Activated effector memory CD4-positive, alpha-beta T cell treated with anti-CD3 and anti-CD28 coated beads, Interleukin-2, amount 50 U/mL, for 16 hours (primary cell): ENCODE data around the gene ZNF410.
"Not testable (repeated sequence)": the region's sequence is repeated elsewhere in the genome, so short reads cannot be mapped to it uniquely, and the experiment has no call there.

Source experiments
- DNase-seq: peaks from one replicate; pipeline ENCODE4 v3.0.0-alpha.2; 2020

The ZNF410 gene

GRCh38 chr14:73887694-73888459, 1.2 kb downstream of the ZNF410 start:
- DNase-seq: no peak

DNA sequence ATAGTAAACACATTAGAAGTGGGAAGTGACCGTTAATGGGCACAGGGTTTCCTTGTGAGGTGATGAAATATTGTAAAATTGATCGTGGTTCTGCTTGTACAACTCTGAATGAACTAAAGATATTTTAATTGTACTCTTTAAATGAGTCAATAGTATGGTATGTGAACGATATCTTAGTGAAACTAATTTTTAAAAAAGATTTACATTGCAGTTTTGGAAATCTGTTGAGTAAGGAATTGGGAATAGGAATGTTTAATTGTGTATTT, 1.7 kb downstream of the ZNF410 start:
- no peak for DNase-seq

DNA sequence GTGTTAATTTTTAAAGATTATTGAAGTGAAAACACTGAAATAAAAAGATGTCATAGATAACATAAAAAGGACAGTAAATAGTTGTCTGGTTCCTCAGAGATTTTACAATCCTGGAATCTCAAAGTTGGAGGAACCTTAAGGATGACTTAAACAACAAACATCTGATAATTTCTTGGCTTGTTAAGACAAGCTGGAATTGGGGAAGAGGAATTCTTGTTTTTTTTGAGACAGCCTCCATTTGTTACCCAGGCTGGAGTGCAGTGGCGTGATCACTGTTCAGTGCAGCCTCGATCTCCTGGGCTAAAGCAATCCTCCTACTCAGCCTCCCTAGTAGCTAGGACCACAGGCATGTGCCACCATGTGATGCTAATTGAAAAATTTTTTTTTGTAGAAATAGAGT, 2.3 kb downstream of the ZNF410 start:
- DNase-seq: no peak

DNA sequence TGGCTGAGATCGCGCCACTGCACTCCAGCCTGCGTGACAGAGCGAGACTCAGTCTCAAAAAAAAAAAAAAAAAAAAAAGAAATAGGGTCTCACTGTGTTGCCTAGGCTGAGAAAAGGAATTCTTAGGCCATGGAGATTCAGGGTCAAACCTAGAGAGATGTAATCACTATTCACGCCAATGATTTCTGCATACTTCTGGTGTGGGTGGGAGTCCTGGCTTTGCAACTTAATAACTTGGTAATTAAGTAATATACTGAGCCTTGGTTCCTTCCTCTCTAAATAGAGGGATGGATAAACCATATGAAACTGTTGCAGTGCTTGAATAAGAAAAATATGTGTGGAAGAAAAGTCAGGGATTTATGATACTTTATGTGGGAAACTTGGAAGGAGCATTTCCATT, 2.7 kb downstream of the ZNF410 start:
- no peak for DNase-seq

- not testable (repeated sequence) for DNase-seq
Observed at GRCh38 chr14:73894180-73894687, 7.6 kb downstream of the ZNF410 start.

DNA sequence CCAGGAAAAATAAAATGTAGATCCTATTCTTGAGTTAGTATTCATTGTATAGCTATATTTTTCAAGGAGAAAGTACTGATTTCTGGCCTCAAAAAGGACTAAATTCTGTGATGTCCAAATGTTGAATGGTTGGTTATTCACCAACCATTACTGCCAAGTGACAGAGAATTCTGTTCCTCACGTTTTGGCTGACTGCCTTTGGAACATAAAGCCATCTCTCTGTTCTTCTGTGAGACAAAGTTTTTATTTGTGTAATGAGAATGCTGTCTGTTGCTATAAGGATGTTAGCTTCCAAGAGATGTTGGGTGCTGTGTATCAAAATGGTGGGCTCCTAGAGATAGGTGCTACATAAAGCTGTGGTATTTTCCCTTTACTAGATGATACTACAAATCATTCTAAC, 9.3 kb downstream of the ZNF410 start:
- DNase-seq: no peak

- DNase-seq: no peak
Observed at GRCh38 chr14:73896521-73896920, 9.9 kb downstream of the ZNF410 start.

DNA sequence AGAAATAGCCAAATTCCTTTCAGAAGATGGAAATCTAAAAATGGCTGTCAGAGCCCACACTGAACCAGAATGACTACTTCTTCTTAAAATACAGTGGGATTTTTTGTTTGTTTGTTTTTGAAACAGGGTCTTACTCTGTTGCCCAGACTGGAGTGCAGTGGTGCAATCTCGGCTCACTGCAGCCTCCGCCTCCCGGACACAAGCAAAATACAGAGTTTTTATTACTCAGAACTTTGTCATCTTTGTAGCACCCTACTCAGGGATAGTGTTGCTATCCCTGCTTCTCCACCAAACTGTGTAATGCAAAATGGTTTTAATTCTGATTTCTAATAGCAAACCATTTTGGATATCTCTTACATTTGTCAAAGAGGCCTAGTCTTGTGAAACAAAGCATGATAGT, 16.4 kb downstream of the ZNF410 start:
- no peak for DNase-seq

- no peak for DNase-seq
Observed at GRCh38 chr14:73909681-73910080, 23.0 kb downstream of the ZNF410 start.

GRCh38 chr14:73913256-73913655, 26.6 kb downstream of the ZNF410 start:
- DNase-seq: no peak

GRCh38 chr14:73916324-73916723, 29.7 kb downstream of the ZNF410 start:
- DNase-seq: no peak

DNA sequence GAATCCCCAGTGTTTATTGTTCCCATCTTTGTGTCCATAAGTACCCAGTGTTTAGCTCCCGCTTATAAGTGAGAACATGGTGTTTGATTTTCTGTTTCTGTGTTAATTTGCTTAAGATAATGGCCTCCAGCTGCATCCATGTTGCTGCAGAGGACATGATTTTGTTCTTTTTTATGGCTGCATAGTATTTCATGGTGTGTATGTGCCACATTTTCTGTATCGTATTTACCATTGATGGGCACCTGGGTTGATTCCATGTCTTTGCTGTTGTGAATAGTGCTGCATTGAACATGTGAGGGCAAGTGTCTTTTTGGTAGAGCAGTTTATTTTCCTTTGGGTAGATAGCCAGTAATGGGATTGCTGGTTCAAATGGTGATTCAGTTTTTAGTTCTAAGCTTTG, 32.8 kb downstream of the ZNF410 start:
- DNase-seq: not testable (repeated sequence)

DNA sequence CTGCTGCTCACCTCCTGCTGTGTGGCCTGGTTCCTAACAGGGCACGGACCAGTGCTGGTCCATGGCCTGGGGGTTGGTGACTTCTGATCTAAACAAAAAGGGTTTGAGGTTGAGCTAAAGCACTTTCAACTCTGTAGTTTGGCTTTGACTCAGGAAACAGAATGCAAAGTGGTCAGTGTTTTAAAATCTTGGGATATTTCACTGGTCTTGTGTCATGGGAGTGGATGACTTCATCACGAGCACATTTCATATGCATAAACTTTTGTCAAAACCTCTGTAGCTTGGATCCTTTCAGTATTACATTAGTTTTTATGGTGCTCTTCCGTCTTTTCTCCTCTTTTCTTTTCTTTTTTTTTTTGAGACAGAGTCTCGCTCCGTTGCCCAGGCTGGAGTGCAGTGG, 37.7 kb downstream of the ZNF410 start:
- no peak for DNase-seq

- DNase-seq: no peak
Observed at GRCh38 chr14:73935666-73936065, 49.0 kb downstream of the ZNF410 start.

DNA sequence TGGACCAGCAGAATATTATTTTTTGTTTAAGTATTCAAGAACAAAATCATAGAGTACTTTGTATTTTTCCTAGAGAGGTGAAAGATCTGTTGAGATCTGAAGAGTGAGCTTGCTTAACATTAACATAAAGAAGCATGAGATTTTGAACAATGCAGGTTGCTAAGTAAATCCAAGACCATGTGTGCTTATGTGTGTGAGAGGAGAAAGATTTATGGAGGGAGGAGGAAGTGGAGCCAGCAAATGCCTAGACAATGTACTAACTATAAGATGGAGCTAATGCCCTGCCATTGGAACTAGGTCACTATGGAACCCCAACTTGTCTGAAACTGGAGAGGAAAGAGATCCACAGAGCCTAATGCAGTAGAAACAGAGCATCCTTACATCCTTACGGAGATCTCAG, 49.9 kb downstream of the ZNF410 start:
- DNase-seq: no peak

- DNase-seq: no peak
Observed at GRCh38 chr14:73937012-73937411, 50.4 kb downstream of the ZNF410 start.

DNA sequence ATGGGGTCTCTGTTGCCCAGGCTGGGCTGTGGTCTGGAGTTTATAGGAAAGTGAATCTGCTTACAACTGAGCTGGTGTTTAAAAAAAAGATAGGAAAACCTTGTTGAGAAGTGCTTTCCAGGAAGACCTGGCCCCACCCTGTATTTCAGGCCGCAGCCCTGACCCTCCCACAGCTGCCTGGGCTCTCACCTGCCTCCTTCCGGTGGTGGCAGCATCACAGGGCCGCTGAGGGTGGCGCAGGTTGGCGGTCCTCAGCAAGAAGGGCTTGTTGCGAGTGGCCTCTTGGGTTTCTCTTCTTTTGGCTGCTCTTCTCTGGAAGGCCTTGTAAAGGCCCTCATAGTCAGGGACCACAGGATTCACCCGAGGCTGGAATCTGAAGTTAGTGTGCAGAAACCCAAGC, 55.5 kb downstream of the ZNF410 start:
- DNase-seq: no peak

- no peak for DNase-seq
Observed at GRCh38 chr14:73943083-73943482, 56.4 kb downstream of the ZNF410 start.

- DNase-seq: no peak
Observed at GRCh38 chr14:73944432-73945158, 57.9 kb downstream of the ZNF410 start.

GRCh38 chr14:73945159-73945670, 58.6 kb downstream of the ZNF410 start:
- no peak for DNase-seq

DNA sequence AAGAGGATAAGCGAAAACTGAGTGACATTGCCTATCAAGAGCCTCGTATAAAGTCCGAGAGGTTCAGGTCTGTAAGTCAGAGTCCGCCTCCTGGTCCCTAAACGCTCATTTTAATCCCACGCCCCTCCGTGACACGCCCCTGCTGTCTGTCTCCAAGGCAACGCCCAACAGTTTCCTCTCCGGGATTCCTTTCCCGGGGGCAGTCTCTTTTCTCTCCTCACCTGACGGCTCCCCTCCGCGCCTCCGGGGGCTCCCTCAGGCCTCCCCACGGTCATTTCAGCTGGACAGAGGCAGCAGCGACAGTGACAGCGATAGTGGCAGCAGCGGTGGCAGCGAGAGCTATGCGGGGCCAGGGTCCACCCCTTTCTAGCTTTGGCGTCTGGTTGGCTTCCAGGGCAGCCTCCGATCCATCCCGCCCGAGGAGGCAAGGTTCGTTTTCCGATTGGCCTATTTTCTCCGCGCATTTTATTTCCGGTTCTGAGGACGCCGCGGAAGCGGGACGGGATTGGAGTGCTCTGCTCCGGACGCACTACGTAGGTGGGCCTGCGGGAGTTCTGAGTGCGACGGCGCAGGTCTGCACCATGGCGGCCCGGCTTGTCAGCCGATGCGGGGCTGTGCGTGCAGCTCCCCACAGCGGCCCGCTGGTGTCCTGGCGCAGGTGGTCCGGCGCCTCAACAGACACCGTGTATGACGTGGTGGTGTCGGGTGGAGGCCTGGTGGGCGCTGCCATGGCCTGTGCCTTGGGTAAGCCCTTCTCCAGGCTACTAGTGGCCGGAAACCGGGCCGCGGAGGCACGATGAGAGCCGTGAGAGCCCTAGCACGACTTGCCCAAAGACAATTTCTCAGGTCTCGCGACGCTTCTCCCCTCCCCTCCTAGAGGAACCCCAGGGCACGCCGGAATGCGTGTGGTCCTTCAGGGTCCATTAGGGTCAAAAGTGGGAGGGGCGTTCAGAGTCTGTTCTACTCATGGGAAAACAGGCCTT, 63.4 kb downstream of the ZNF410 start, which contains the start of the genes COQ6 and FAM161B:
COQ6 (plus strand) TSS at position 551 of the 983 bp plus-strand sequence; CDS start at position 582, 31 bp downstream.
FAM161B (minus strand) TSS at position 343 of the 983 bp plus-strand sequence; CDS start at position 275, 68 bp downstream.
- DNase-seq: peak; percentile 97

DNA sequence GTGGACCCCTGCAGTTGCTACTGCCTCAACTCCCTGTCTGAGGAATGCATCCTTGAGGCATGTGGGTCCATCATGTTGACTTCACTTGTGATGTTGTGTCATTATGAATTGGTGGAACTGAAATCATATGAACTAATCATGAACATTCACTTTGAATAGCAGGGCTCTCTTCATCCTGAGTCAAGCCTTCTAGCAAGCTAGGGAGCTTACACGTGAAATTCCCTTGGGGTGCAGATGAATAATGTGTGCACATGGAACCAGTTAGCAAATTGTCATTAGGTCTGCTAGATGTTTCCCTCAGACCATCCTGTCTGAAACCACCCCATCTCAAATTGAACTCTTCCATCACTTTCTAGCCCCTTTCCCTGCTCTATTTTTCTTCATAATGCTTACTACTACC, 67.1 kb downstream of the ZNF410 start:
- DNase-seq: no peak

GRCh38 chr14:73955674-73956073, 69.0 kb downstream of the ZNF410 start:
- no peak for DNase-seq
